MV-4-11 (cell line): ENCODE data around the gene CTNNA2.
"Not testable (repeated sequence)": the region's sequence is repeated elsewhere in the genome, so short reads cannot be mapped to it uniquely, and the experiment has no call there.

Experiments used
- DNase-seq: peaks from one replicate; lab custom pipeline; 2025; lab: John Stamatoyannopoulos, UW

The CTNNA2 gene

GRCh38 chr2:80148906-80149305 is 636.1 kb downstream of the CTNNA2 start:
- DNase-seq = no peak

- DNase-seq = no peak
Observed at GRCh38 chr2:80149991-80150390, 637.1 kb downstream of the CTNNA2 start.

- DNase-seq = no peak
Observed at GRCh38 chr2:80151248-80151647, 638.4 kb downstream of the CTNNA2 start.

GRCh38 chr2:80151651-80152050 is 638.8 kb downstream of the CTNNA2 start:
- no peak for DNase-seq

GRCh38 chr2:80153151-80153550 is 640.3 kb downstream of the CTNNA2 start:
- no peak for DNase-seq

GRCh38 chr2:80153768-80154167 is 640.9 kb downstream of the CTNNA2 start:
- no peak for DNase-seq

GRCh38 chr2:80154231-80154915 is 641.5 kb downstream of the CTNNA2 start:
- no peak for DNase-seq

- DNase-seq = no peak
Observed at GRCh38 chr2:80164375-80164774, 651.5 kb downstream of the CTNNA2 start.

- DNase-seq = no peak
Observed at GRCh38 chr2:80166483-80167171, 653.8 kb downstream of the CTNNA2 start.

GRCh38 chr2:80167284-80167808 is 654.5 kb downstream of the CTNNA2 start:
- no peak for DNase-seq

GRCh38 chr2:80168037-80168436 is 655.2 kb downstream of the CTNNA2 start:
- no peak for DNase-seq

- DNase-seq = no peak
Observed at GRCh38 chr2:80168801-80169200, 656.0 kb downstream of the CTNNA2 start.

- no peak for DNase-seq
Observed at GRCh38 chr2:80169811-80170594, 657.2 kb downstream of the CTNNA2 start.

GRCh38 chr2:80185091-80185490 is 672.2 kb downstream of the CTNNA2 start:
- DNase-seq = no peak

- no peak for DNase-seq
Observed at GRCh38 chr2:80186262-80186661, 673.4 kb downstream of the CTNNA2 start.

GRCh38 chr2:80187156-80187555 is 674.3 kb downstream of the CTNNA2 start:
- DNase-seq = no peak

- no peak for DNase-seq
Observed at GRCh38 chr2:80190166-80190565, 677.3 kb downstream of the CTNNA2 start.

- no peak for DNase-seq
Observed at GRCh38 chr2:80193566-80193965, 680.7 kb downstream of the CTNNA2 start.

- no peak for DNase-seq
Observed at GRCh38 chr2:80195034-80195433, 682.2 kb downstream of the CTNNA2 start.

- no peak for DNase-seq
Observed at GRCh38 chr2:80198042-80198441, 685.2 kb downstream of the CTNNA2 start.

GRCh38 chr2:80199504-80199903 is 686.7 kb downstream of the CTNNA2 start:
- no peak for DNase-seq

GRCh38 chr2:80203929-80204328 is 691.1 kb downstream of the CTNNA2 start:
- DNase-seq = not testable (repeated sequence)

GRCh38 chr2:80205498-80205897 is 692.6 kb downstream of the CTNNA2 start:
- no peak for DNase-seq
